Measurements from ENCODE around the gene KLK10. TPM values are rescaled to one million over a fixed set of nuclear protein-coding genes. Genes with fewer than 3 reads are reported as not detected.

The KLK10 gene
- polyA plus RNA-seq, 1 donor (not counting 4 experiments of a cell fraction or from before 2014, with no cell fraction given): 56.3 TPM

DNA sequence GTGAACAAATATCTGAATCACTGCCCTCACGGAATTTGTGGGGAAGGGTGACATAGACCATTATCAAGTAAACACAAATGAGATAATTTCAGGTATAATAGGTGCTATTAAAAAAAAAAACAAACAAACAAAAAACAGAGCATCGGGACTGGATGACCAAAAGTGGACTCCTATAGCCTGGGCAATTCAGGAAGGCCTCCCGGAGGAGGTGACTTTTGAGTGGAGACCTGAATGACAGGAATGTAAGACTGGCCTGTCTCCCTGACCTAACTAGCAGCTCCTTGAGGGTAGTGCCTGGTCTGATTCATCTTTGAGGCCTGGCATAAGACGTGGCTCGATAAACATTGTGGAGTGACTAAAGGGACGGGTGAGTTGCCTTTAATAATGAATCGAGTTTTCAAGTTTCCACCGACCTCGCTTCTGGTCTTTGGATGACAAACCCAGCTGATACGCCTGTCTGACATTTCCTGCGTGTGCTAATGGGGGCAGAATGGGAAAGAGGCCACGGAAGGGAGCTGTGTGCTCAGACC, 6.8 kb downstream of the KLK10 start:
- TF ChIP-seq EZH2 (IDR thresholded peaks at IDR 0.05; ENCODE audit: low read length): no peak
- TF ChIP-seq, protein P1, sequence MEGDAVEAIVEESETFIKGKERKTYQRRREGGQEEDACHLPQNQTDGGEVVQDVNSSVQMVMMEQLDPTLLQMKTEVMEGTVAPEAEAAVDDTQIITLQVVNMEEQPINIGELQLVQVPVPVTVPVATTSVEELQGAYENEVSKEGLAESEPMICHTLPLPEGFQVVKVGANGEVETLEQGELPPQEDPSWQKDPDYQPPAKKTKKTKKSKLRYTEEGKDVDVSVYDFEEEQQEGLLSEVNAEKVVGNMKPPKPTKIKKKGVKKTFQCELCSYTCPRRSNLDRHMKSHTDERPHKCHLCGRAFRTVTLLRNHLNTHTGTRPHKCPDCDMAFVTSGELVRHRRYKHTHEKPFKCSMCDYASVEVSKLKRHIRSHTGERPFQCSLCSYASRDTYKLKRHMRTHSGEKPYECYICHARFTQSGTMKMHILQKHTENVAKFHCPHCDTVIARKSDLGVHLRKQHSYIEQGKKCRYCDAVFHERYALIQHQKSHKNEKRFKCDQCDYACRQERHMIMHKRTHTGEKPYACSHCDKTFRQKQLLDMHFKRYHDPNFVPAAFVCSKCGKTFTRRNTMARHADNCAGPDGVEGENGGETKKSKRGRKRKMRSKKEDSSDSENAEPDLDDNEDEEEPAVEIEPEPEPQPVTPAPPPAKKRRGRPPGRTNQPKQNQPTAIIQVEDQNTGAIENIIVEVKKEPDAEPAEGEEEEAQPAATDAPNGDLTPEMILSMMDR (optimal IDR thresholded peaks at IDR 0.05 in 1 of 3, IDR thresholded peaks at IDR 0.05 in 1 of 3, conservative IDR thresholded peaks at IDR 0.05 in 1 of 3; ENCODE audit: extremely low read depth in 1 of 3, insufficient read depth in 2 of 3, low read length in 3 of 3): no peak
- Histone ChIP-seq H3K9me3 (ENCODE audit: control insufficient read depth, low read depth, low read length) (no peaks in the 10 kb centered on the region), H3K4me3 (ENCODE audit: control insufficient read depth in 2 of 3, extremely low read depth in 1 of 3, insufficient read depth in 2 of 3, low read depth in 1 of 3, low read length in 3 of 3) (no peak overlapping the region), H3K4me2 (ENCODE audit: control insufficient read depth, extremely low read depth, insufficient read depth, low read depth, low read length) (no peak overlapping the region), H3K36me3 (ENCODE audit: control insufficient read depth in 2 of 2, extremely low read depth in 1 of 2, insufficient read depth in 2 of 2, low read length in 2 of 2) (peaks cover 7 to 11% of the 10 kb centered on the region in 2 experiments), H3K9ac (ENCODE audit: control insufficient read depth, extremely low read depth, insufficient read depth, low read length) (no peak overlapping the region), H3K27ac (ENCODE audit: control insufficient read depth, insufficient read depth, low read length) (no peak overlapping the region), H3K4me1 (ENCODE audit: control insufficient read depth, extremely low read depth, insufficient read depth, low read length) (peaks cover 34% of the 10 kb centered on the region), H2AFZ (ENCODE audit: control insufficient read depth, low read length) (no peak overlapping the region), H3K79me2 (ENCODE audit: control insufficient read depth, insufficient read depth, low read length) (no peaks in the 10 kb centered on the region), H3K9me1 (ENCODE audit: control insufficient read depth, extremely low read depth, insufficient read depth, low read length) (no peaks in the 10 kb centered on the region), H3K27me3 (ENCODE audit: control insufficient read depth, extremely low read depth, insufficient read depth, low read length) (no peaks in the 10 kb centered on the region), H4K20me1 (ENCODE audit: control insufficient read depth, extremely low read depth, insufficient read depth, low read length) (no peaks in the 10 kb centered on the region)
- no peak for FAIRE-seq
- dilution Hi-C loops (cut with MboI; ENCODE audit: extremely low pct_ligation_motif_present, low sequenced_read_pairs): no loop called here
- DNase-seq (ENCODE audit: low read depth, low spot score): no peak

DNA sequence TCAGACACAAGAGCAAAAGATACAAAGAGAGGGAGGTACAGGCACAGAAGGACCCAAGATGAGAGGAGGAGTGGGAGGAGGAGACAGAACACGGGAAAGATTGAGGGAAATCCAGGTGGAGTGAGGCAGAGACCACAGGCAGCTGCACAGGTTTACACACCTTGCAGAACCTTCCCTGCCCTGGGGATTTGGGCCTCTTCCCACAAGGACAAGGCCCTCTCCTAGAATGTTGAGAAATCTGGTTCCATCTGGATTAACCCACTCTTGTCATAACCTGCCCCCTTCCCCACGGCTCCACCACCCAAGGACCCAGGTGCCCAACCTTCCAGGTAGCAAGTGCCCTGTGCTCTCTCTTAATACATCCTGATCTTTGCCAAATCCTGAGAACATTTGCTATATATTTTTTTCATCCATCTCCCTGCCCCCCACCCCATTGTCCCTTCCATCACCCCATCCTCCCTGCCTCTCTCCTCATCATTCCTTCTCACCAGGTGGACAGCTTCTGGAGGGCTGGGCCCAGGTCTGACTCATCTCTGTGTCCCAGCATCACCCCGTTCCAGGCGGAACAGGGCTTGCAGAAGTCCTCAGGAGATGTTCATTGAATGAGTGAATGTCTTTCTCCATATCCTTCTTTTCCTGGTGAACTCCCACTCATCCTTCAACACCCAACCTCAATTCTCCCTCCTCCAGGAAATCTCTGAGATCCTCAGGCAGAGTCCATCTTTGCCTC, 9.3 kb downstream of the KLK10 start:
- Histone ChIP-seq H3K27ac (ENCODE audit: control insufficient read depth, insufficient read depth, low read length) (peak overlapping the region; percentile 54), H3K79me2 (ENCODE audit: control insufficient read depth, insufficient read depth, low read length) (no peaks in the 10 kb centered on the region), H3K9me3 (ENCODE audit: control insufficient read depth, low read depth, low read length) (no peaks in the 10 kb centered on the region), H2AFZ (ENCODE audit: control insufficient read depth, low read length) (peak overlapping the region; percentile 50), H4K20me1 (ENCODE audit: control insufficient read depth, extremely low read depth, insufficient read depth, low read length) (no peaks in the 10 kb centered on the region), H3K4me2 (ENCODE audit: control insufficient read depth, extremely low read depth, insufficient read depth, low read depth, low read length) (peak overlapping the region; percentile 62), H3K36me3 (ENCODE audit: control insufficient read depth in 2 of 2, extremely low read depth in 1 of 2, insufficient read depth in 2 of 2, low read length in 2 of 2) (peaks cover 7 to 9% of the 10 kb centered on the region in 2 experiments), H3K27me3 (ENCODE audit: control insufficient read depth, extremely low read depth, insufficient read depth, low read length) (no peaks in the 10 kb centered on the region), H3K9ac (ENCODE audit: control insufficient read depth, extremely low read depth, insufficient read depth, low read length) (peak overlapping the region; percentile 54), H3K9me1 (ENCODE audit: control insufficient read depth, extremely low read depth, insufficient read depth, low read length) (no peaks in the 10 kb centered on the region), H3K4me3 (ENCODE audit: control insufficient read depth in 2 of 3, extremely low read depth in 1 of 3, insufficient read depth in 2 of 3, low read depth in 1 of 3, low read length in 3 of 3) (peak overlapping the region in 2 of 3 experiments; percentile 30 to 31), H3K4me1 (ENCODE audit: control insufficient read depth, extremely low read depth, insufficient read depth, low read length) (peaks cover 38% of the 10 kb centered on the region)
- no peak for TF ChIP-seq EZH2 (IDR thresholded peaks at IDR 0.05; ENCODE audit: low read length)
- TF ChIP-seq, protein P1 (optimal IDR thresholded peaks at IDR 0.05 in 1 of 3, IDR thresholded peaks at IDR 0.05 in 1 of 3, conservative IDR thresholded peaks at IDR 0.05 in 1 of 3; ENCODE audit: extremely low read depth in 1 of 3, insufficient read depth in 2 of 3, low read length in 3 of 3): no peak
- DNase-seq (ENCODE audit: low read depth, low spot score) (no peak), FAIRE-seq (peak; percentile 98)
- dilution Hi-C loops (cut with MboI; ENCODE audit: extremely low pct_ligation_motif_present, low sequenced_read_pairs): no loop called here
